NB4 (cell line): ENCODE results near the gene PHKB.
A peak's percentile ranks its signal among the peaks of the same experiment; 100 is the strongest.

Experiments
- DNase-seq: peaks from one replicate; pipeline ENCODE4 v3.0.0; 2010; ENCODE audit warnings: low read depth
- H3K4me3 ChIP-seq: one replicate; pipeline ENCODE4 v1.5.1; 2011; ENCODE audit warnings: mild to moderate bottlenecking, low read depth, low read length, moderate library complexity
- MYC ChIP-seq: IDR thresholded peaks from 2 replicates; pipeline ENCODE4 v1.6.1; 2011; ENCODE audit warnings: low read depth, low read length
- POLR2A ChIP-seq: IDR thresholded peaks from 2 replicates; pipeline ENCODE4 v1.6.1; 2011; ENCODE audit warnings: mild to moderate bottlenecking; ENCODE audit not compliant: insufficient read length; ENCODE audit errors: extremely low read depth
- TF ChIP-seq, protein P1 (sequence below): IDR thresholded peaks from 2 replicates; pipeline ENCODE4 v1.6.1; 2011; ENCODE audit warnings: low read depth, low read length
- TF ChIP-seq, protein P2 (sequence below): IDR thresholded peaks from one replicate; pipeline ENCODE4 v1.5.1; 2012; ENCODE audit warnings: low read depth, low read length

The PHKB gene

DNA sequence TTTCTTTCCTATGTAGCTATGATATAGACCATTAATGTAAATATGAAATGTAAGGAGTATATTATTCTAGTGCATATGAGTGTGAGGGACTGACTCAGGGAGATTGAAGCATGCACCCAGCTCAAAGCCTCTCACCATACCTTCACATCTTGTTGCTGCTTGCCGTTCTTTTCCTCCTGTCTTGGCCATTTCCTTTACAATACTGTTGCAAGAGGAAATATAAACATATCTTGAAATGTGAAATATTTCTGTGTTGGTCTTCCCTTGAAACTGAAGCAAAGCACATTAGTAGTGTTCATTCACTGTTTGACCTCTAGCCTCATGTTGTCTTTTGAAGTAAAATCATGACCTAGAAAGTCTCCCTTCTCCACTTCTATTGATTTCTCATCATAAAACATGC, 46.6 kb downstream of the PHKB start:
- no peak overlapping the region for H3K4me3 ChIP-seq
- TF ChIP-seq, protein P1, sequence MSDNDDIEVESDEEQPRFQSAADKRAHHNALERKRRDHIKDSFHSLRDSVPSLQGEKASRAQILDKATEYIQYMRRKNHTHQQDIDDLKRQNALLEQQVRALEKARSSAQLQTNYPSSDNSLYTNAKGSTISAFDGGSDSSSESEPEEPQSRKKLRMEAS = no peak
- TF ChIP-seq MYC = no peak
- TF ChIP-seq, protein P2, sequence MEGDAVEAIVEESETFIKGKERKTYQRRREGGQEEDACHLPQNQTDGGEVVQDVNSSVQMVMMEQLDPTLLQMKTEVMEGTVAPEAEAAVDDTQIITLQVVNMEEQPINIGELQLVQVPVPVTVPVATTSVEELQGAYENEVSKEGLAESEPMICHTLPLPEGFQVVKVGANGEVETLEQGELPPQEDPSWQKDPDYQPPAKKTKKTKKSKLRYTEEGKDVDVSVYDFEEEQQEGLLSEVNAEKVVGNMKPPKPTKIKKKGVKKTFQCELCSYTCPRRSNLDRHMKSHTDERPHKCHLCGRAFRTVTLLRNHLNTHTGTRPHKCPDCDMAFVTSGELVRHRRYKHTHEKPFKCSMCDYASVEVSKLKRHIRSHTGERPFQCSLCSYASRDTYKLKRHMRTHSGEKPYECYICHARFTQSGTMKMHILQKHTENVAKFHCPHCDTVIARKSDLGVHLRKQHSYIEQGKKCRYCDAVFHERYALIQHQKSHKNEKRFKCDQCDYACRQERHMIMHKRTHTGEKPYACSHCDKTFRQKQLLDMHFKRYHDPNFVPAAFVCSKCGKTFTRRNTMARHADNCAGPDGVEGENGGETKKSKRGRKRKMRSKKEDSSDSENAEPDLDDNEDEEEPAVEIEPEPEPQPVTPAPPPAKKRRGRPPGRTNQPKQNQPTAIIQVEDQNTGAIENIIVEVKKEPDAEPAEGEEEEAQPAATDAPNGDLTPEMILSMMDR = no peak
- TF ChIP-seq POLR2A = no peak
- no peak for DNase-seq

DNA sequence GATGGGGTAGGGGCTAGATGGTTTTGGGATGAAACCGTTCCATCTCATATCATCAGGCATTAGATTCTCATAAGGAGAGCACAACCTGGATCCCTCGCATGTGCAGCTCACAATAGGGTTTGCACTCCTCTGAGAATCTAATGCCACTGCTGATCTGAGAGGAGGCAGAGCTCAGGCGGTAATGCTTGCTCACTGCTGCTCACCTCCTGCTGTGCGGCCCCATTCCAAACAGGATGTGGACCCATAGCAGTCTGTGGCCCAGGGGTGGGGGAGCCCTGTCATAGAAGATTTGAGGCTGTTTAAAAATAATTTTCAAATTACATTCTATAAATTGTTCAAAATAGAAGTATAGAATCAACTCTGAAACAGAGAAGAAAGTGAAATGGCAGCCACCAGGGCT, 50.8 kb downstream of the PHKB start:
- TF ChIP-seq MYC (no peak), POLR2A (no peak)
- TF ChIP-seq, protein P1 = no peak
- TF ChIP-seq, protein P2 = no peak
- DNase-seq = peak; percentile 19
- no peak overlapping the region for H3K4me3 ChIP-seq

DNA sequence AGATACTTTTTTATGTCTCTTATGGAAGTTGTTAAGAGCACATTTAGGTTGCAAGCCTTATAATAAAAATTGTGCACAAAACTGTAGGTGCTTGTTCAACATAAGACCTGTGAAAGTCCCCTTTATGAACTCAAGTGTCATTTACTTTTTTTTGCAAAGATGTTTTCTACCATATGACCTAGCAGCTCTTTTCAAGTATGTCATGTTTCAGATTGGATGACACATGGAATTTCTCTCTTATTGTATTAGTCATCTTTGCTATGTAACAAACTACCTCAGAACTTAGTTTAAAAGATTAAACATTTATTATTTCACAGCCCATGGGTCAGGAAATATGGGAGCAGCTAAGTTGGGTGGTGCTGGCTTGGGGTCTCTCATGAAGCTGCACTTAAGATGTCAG, 57.9 kb downstream of the PHKB start:
- TF ChIP-seq, protein P1 = no peak
- TF ChIP-seq MYC = no peak
- TF ChIP-seq, protein P2 = no peak
- TF ChIP-seq POLR2A = no peak
- DNase-seq = no peak
- no peak overlapping the region for H3K4me3 ChIP-seq

DNA sequence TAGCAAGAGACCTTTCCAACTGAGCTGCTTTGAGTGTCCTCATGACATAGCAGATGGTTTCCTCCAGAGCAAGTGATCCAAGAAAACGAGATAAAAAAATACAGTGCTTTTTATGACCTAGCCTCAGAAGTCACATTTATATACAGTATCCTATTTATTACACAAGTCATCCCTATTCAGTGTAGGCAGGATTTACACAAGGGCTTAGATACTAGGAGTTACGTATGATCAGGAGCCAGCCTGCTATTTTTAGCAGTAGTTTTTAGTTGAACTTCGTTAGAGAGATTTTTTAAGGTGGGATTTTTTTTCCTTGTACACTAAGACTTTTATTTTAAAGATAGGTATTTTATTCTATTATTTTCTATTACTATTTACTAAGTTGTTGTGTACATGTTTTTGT, 58.4 kb downstream of the PHKB start:
- H3K4me3 ChIP-seq = no peak overlapping the region
- no peak for TF ChIP-seq POLR2A
- TF ChIP-seq MYC = no peak
- TF ChIP-seq, protein P1 = no peak
- TF ChIP-seq, protein P2 = no peak
- no peak for DNase-seq

DNA sequence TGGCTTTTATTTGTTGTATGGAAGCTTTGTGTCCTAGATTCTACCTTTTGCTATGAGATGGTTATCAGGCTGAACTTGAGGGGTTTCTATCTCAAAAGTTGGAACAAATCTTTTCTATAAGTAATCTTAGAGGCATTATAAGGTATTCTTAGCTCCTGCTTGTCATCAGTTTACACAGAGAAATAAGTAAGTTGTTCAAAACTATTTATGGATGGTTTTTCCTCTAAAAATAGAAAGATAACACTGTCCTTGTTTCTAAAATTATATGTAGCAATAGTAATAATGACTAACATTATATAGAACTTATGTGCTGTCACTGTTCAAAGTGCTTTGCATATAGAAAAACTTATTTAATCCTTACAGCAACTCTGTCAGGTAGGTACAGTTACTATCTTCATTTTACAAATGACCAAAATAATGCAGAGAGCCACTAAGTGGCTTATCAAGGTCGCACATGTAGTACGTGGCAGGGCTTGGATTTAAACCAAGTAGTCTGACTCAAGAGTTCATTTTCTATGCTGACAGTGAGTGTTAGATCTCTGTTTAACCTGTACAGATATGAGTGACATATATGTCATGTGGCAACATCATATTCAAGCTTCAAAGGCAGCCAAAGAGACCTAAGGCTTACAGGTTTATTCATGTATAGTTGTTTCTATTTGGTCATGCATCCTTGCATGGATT, 59.0 kb downstream of the PHKB start:
- TF ChIP-seq, protein P1 = no peak
- TF ChIP-seq MYC = no peak
- no peak for TF ChIP-seq POLR2A
- TF ChIP-seq, protein P2 = no peak
- no peak for DNase-seq
- no peak overlapping the region for H3K4me3 ChIP-seq
